Measurements from ENCODE around the gene TMEM88. TPM values are rescaled to one million over a fixed set of nuclear protein-coding genes. Genes with fewer than 3 reads are reported as not detected.

Gene TMEM88
- total RNA-seq, 1 donor from 2014 or later = 12.0 TPM

- TF ChIP-seq CTCF (IDR thresholded peaks at IDR 0.05) = no peak
- ATAC-seq (no peak), DNase-seq (no peak)
- Histone ChIP-seq H3K4me3 (no peak overlapping the region), H3K27ac (no peak overlapping the region), H3K4me1 (no peaks in the 10 kb centered on the region), H3K36me3 (no peaks in the 10 kb centered on the region), H3K27me3 (ENCODE audit: low read depth) (peaks cover 3% of the 10 kb centered on the region), H3K9me3 (no peaks in the 10 kb centered on the region)
- intact Hi-C loops (cut with DNase I) = no loop called here
These were observed 29.5 kb upstream of the TMEM88 start for GRCh38 chr17:7825206-7825990.

GRCh38 chr17:7830616-7831015 lies 24.2 kb upstream of the TMEM88 start:
- ATAC-seq (no peak), DNase-seq (no peak)
- Histone ChIP-seq H3K4me3 (no peak overlapping the region), H3K27ac (no peak overlapping the region), H3K27me3 (ENCODE audit: low read depth) (peaks cover 3% of the 10 kb centered on the region), H3K9me3 (no peaks in the 10 kb centered on the region), H3K4me1 (no peaks in the 10 kb centered on the region), H3K36me3 (no peaks in the 10 kb centered on the region)
- TF ChIP-seq CTCF (IDR thresholded peaks at IDR 0.05) = no peak
- intact Hi-C loops (cut with DNase I) = no loop called here

- Histone ChIP-seq H3K4me1 (no peaks in the 10 kb centered on the region), H3K27me3 (ENCODE audit: low read depth) (peaks cover 3% of the 10 kb centered on the region)
- intact Hi-C loops (cut with DNase I) = no loop called here
These were observed 23.6 kb upstream of the TMEM88 start for GRCh38 chr17:7831233-7831632.

GRCh38 chr17:7832431-7832830 lies 22.4 kb upstream of the TMEM88 start:
- H3K27ac ChIP-seq = no peak overlapping the region
- no peak for ATAC-seq
- intact Hi-C loops (cut with DNase I) = no loop called here
- H3K27me3 ChIP-seq (ENCODE audit: low read depth) = peaks cover 3% of the 10 kb centered on the region
- no peaks in the 10 kb centered on the region for H3K9me3 ChIP-seq
- TF ChIP-seq CTCF (IDR thresholded peaks at IDR 0.05) = no peak
- no peaks in the 10 kb centered on the region for H3K36me3 ChIP-seq
- H3K4me1 ChIP-seq = peaks cover 10% of the 10 kb centered on the region
- DNase-seq = no peak
- H3K4me3 ChIP-seq = no peak overlapping the region

More at GRCh38 chr17:7831233-7831632, 23.6 kb upstream of the TMEM88 start:
- no peak for TF ChIP-seq CTCF (IDR thresholded peaks at IDR 0.05)
- Histone ChIP-seq H3K27ac (no peak overlapping the region), H3K36me3 (no peaks in the 10 kb centered on the region), H3K4me3 (no peak overlapping the region), H3K9me3 (no peaks in the 10 kb centered on the region)
- ATAC-seq (no peak), DNase-seq (no peak)

- peak overlapping the region; percentile 99 for H3K27ac ChIP-seq
- H3K4me3 ChIP-seq = peak overlapping the region; percentile 87
- H3K9me3 ChIP-seq = no peaks in the 10 kb centered on the region
- H3K4me1 ChIP-seq = peaks cover 15% of the 10 kb centered on the region
- DNase-seq = no peak
- H3K36me3 ChIP-seq = no peaks in the 10 kb centered on the region
- no peak for TF ChIP-seq CTCF (IDR thresholded peaks at IDR 0.05)
- peaks cover 3% of the 10 kb centered on the region for H3K27me3 ChIP-seq (ENCODE audit: low read depth)
- intact Hi-C loops (cut with DNase I) = no loop called here
- no peak for ATAC-seq
These were observed 21.7 kb upstream of the TMEM88 start for GRCh38 chr17:7833011-7833794.
